CD4-positive, alpha-beta T cell treated with Interleukin-6 for 4 hours (primary cell): ENCODE measurements around the gene COL16A1.

Experiments
- DNase-seq: peaks from one replicate; pipeline ENCODE4 v3.0.0-alpha.2; 2020; ENCODE audit warnings: mixed read lengths

The COL16A1 gene

DNA sequence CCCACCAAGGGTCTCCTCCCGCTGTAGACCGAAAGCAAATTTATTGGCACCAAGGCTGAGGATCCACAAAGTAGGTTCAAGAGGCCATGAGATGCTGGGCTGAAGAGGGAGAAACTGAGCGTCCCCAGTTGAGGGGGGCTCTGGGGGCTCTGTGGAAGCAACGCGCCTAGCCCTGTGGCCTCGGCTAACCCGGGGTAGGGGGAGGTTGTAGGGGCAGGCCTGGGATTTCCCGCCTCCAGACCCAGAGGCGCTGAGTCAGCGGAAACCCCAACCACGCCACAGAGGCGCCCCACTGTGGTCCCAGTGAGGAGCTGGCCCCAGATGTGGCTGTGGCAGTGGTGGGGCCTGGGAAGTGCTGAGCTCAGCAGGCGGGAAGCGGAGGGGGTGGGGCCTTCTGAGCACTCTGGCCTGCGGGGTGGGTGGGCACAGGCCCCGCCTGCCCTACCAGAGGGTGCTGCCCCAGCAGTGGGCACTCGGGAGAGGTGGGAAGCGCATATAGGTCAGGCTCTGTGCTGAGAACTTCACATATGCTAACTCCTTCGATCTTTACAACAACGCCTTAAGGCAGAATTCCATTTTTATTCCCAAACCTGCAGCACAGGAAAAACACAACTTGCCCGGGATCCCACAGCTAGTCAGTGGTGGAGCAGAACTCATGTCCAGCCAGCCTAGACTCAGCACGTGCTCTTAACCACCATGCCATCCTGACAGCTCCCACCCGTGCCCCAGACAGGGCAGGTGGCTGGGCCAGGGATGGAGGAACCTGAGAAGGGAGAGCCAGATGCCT is 1.5 kb upstream of the COL16A1 start:
- DNase-seq = peak; percentile 64

- DNase-seq = no peak
Observed at GRCh38 chr1:31704271-31705079, 658 bp upstream of the COL16A1 start.

- DNase-seq = no peak
Observed at GRCh38 chr1:31702836-31703404, 897 bp downstream of the COL16A1 start.

DNA sequence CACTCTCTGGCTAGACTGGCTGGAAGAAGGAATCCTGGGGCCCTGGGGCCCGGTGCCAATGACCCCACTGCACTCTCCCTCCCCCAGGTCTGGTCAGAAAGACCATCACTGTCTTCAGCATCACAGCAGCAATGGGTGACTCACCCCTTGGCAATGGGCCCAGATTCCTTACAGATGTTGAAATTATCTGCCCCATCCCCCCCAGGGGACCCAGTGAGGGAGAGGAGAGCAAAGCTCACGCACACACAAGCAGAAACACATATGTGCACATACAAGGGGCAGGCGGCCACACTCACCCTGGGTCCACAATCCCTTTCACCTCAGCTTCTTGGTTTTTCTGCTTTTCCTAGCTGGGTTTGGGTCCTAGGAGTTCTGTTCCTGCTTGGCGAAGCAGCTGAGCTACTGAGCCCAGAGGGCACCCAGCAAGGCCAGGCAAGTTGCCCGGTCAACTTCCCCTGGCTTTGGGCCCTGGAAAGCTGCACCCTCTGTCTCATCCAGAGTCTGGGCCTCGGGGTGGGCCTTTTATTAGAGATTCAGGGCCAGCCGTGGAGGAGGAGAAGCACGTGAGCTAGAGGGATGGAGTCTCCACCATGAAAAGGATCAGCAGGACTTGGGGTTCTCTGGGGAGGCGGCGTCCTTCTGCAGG is 2.6 kb downstream of the COL16A1 start:
- peak; percentile 64 for DNase-seq

GRCh38 chr1:31700468-31701090 is 3.2 kb downstream of the COL16A1 start:
- no peak for DNase-seq

DNA sequence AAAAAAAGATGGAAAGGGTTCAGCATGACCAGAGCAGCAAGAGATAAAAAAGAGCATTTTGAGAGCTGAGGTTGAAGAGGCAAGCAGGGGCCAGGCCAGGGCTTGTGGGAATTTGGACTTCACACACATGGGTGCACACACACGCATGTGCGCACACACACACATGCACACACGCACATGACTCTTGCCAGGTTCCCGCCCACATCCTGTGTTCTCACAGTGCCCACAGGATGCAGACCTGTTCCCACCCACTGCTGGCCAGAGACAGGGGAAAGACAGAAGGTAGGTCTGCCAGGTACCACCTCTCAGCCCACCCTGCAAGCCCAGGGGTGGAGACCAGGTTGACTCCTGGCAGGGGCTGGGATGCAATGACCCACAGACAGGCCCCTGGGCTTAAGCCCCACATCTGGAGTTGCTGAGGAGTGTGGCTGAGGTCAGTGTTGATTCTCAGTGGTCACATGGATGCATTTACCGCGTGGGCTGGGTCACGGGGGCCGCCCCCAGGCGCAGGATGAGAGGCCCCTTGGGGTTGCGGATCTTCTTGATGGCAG is 4.4 kb downstream of the COL16A1 start:
- DNase-seq = peak; percentile 53

DNA sequence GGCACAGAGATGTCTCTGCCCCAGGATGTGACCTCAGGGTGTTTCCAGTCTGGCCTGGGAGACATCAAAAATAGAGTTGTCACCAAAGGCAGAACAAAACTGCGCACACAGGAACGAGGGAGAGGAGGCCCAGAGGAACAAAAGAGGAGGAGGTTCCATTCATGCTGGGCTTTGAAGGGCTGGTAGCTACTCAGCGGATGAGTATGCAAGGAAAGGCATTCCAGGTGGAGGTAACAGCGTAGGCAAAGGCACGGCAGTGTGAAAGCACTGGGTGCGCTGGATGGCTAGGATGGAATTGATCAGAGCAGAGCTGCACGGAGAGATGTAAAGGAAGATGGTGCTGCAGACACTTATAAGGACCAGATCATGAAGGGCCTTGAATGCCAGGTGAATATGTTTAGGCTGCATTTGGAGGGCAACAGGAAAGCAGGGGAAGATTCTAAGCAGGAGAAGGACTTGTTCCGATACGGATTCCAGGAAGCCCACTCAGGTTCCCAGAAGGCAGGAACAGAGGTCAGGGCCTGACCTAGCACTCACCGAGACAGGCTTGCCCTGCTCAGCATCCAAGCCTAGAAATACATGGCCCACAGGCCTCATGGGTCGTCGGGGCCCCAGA is 6.3 kb downstream of the COL16A1 start:
- no peak for DNase-seq

GRCh38 chr1:31696242-31696641 is 7.6 kb downstream of the COL16A1 start:
- DNase-seq = no peak

DNA sequence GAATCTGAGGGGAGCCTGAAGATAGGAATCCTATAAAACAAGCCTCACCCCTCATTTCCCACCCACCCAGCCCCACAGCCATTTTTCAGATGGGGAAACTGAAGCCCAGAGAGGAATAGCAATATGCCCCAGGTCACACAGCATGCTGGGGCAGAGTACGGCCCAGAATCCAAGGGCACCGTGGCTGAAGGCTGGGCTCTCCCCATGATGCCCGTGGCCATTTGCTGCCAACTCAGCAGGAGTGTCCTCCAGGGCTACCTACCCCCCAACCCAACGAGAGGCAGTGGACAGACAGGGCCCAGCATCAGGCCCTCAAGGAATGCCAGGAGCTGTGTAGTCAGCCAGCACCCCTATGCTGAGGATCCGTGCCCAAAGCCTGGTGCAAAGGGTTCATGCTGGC is 8.5 kb downstream of the COL16A1 start:
- DNase-seq = no peak

GRCh38 chr1:31694964-31695313 is 8.9 kb downstream of the COL16A1 start:
- DNase-seq = no peak

GRCh38 chr1:31694069-31694963 is 9.5 kb downstream of the COL16A1 start:
- no peak for DNase-seq

GRCh38 chr1:31693231-31693630 is 10.6 kb downstream of the COL16A1 start:
- no peak for DNase-seq

- no peak for DNase-seq
Observed at GRCh38 chr1:31691951-31692350, 11.9 kb downstream of the COL16A1 start.

DNA sequence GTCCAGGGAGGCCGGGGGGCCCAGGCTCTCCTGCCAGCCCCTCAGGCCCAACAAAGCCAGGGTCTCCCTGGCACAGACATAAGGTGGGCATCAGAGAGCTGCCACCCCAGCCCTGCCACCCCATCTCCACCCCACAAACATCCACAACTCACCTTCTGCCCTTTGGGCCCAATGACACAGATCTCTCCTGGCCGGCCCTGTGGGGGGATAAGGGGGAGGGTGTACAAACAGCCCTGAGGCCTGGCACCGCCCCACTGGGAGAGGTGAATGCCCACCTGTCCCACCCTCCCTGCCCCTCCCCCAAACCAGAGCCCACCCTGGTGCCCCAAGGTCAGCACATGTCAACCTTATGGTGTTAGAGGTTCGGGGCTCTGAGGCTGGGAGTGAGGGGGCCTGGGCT is 12.4 kb downstream of the COL16A1 start:
- no peak for DNase-seq

GRCh38 chr1:31690921-31691320 is 12.9 kb downstream of the COL16A1 start:
- no peak for DNase-seq

DNA sequence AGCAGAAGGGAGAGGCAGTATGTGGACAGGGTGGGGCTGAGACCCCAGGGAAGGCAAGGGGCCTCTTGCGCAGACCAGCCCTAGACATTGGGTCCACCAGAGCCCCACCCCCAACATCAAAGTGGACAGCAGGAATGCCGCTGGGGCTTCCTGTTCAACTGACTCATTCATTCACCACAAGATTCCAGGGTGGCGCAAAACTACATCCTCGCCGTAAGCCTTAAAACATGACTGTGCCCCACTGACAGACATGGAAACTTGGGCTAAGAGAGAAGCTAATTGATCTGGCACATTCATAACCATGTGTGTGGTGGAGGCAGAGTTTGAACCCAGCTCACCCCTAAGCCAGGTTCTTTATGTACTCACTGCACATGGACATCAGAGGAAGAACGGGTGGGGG is 14.0 kb downstream of the COL16A1 start:
- DNase-seq = no peak

- DNase-seq = no peak
Observed at GRCh38 chr1:31689379-31689778, 14.4 kb downstream of the COL16A1 start.

DNA sequence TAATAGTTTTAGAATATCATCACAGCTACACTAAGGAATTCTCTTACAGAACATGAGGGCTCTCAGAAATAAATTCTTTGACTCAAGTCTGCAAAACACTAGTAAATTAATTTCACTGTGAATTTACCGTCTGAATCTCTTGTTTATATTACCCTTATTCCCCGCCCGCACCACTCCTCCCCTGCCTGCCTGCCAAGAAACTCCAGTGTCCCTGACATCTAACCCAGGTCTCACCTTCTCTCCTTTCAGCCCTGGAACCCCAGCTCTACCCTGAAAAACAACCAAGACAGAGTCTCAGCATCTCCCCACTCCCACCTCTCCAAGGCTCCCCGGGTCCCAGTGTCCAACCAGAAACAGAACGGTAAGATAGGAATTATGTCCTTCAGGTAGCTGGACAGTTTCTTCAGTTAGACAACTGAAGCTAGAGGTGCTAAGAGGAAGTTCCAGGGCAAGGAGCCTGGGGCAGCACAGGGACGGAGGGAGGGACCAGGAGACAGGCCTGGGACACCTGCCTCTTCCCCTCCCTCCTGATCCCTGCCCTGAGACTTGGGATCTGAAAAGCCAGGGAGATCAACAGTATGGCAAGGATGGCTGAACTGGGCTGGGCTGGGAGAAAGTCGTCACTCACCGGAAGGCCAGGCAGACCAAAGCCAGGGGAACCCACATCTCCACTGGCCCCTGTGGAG is 15.4 kb downstream of the COL16A1 start:
- DNase-seq = no peak

GRCh38 chr1:31687601-31688000 is 16.2 kb downstream of the COL16A1 start:
- DNase-seq = no peak

GRCh38 chr1:31685795-31686194 is 18.0 kb downstream of the COL16A1 start:
- no peak for DNase-seq

DNA sequence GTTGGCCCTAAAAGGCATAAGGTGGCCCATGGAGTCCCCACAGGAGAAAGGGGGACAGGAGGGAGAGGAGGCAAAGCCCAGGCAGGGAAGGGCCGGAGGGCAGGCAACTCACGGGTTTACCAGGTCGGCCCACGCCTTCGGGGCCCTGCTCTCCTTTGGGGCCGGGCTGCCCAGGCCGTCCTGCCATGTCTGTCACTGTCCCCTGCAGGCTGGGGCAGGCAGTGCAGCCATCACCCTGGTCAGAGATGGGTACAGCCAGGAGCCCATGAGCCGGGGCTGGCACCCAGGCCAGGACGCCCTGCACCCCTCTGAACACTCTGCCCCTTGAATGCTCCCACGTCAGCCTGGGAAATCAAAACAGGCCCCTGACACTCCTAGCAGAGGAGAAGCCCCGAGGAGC is 19.8 kb downstream of the COL16A1 start:
- no peak for DNase-seq
